Activated T-cell treated with anti-CD3 and anti-CD28 coated beads for 48 hours (primary cell): ENCODE measurements around the gene PTCD1.
"Not testable (repeated sequence)": the region's sequence is repeated elsewhere in the genome, so short reads cannot be mapped to it uniquely, and the experiment has no call there.

ENCODE experiments used
- DNase-seq: peaks from one replicate; pipeline ENCODE4 v3.0.0-alpha.2; 2020; ENCODE audit warnings: low read depth

Gene PTCD1

DNA sequence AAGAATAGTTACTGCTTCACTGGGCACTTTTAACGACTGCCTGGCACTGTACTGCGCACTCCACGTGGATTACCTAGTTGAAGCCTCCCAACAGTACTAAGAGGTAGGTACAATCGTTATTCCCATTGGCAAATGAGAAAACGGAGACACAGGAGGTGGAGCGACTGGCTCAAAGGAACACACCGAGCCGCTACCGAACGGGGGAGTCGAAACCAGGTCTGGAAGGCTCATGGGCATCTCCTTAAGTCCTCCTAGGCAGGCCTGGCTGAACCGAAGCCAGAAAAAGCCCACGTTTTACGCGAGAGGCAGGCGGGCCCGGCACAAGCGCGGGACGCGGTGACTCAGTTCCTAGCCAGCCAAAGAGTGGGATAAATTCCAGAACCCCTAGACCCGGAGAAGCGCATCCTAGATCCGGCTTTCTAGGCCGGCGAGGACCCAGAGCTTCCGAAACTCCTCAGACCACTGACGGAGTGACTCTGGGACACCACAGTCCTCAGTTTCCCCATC, 30.7 kb downstream of the PTCD1 start:
- peak; percentile 28 for DNase-seq

GRCh38 chr7:99406557-99406956, 32.0 kb downstream of the PTCD1 start:
- DNase-seq, result no peak

DNA sequence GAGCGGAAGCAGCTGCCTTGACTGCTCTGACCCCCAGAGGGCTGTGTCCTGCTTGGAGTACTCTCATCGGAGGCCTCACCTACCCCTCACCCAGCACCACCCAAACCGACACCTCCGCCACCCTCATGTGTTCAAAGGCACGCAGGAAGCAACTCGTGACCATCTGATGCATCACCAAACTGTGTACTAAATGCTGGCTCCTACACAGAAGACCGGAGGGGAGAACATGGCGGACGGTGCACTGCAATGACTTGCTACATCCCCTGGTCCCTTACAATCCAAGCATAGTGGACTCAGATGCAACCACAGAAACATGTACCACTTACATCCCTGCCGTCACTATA, 33.6 kb downstream of the PTCD1 start:
- DNase-seq, result no peak

- no peak for DNase-seq
Measured at GRCh38 chr7:99404235-99404976, 34.2 kb downstream of the PTCD1 start.

- DNase-seq, result no peak
Measured at GRCh38 chr7:99403764-99404163, 34.8 kb downstream of the PTCD1 start.

GRCh38 chr7:99402854-99403253, 35.7 kb downstream of the PTCD1 start:
- DNase-seq, result no peak

- DNase-seq, result no peak
Measured at GRCh38 chr7:99399597-99399996, 39.0 kb downstream of the PTCD1 start.

DNA sequence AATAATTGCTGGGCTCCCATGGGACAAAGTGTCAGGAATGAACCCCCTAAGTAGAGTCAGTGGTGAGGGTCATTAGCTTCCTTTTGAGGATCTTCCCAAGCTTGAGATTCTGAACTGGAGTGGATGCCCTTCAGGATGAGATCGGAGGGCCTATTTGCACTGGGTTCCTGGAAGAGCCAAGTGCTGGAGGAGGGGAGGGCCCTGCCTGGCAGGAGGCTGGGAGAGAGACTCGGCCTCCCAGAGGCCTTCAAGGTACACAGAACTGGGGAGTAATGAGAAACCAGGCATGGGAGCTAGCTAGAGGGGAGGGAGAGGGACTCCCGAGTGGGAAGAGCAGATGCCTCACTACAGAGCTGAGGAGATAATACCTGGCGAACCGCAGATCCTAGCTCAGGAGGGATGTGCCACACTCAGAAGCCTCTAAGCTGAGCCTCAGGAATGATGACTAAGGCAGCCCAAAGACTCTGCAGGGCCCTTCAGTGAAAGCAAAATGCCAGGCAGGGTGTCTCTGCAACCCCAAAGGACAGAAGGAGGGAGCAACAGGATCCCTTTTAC, 39.6 kb downstream of the PTCD1 start:
- DNase-seq, result no peak

DNA sequence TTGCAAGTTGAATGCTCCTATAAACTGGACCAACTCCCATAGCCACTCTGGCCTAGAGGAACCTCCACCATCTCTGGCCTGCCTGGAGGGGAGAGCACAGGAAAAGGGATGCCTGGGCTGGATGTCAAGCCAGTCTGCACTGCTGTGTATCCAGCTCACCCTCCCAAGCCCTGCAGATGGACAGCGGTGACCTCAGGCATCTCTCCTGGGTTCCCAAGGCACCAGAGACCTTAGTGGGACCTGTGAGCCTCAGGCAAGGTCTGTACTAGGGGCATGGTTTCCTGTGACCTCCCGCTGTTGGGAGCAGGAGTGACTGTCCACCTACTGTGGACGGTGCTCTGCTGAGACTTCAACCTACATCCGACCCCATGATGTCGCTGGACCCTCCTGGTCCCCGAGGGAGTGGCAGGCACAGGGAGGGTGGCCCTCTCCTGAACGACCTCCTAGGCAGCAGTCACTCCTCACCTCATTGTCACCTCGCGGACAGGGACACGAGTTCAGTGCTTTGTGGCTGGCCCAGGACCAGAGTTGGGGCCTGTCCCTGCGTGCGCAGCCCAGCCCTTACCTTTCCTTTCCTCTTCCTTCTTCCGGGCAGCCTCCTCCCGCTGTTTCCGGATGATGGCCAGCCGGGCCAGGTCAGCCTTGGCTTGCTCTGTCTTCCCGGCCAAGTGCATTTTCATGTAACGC, 41.2 kb downstream of the PTCD1 start:
- no peak for DNase-seq

DNA sequence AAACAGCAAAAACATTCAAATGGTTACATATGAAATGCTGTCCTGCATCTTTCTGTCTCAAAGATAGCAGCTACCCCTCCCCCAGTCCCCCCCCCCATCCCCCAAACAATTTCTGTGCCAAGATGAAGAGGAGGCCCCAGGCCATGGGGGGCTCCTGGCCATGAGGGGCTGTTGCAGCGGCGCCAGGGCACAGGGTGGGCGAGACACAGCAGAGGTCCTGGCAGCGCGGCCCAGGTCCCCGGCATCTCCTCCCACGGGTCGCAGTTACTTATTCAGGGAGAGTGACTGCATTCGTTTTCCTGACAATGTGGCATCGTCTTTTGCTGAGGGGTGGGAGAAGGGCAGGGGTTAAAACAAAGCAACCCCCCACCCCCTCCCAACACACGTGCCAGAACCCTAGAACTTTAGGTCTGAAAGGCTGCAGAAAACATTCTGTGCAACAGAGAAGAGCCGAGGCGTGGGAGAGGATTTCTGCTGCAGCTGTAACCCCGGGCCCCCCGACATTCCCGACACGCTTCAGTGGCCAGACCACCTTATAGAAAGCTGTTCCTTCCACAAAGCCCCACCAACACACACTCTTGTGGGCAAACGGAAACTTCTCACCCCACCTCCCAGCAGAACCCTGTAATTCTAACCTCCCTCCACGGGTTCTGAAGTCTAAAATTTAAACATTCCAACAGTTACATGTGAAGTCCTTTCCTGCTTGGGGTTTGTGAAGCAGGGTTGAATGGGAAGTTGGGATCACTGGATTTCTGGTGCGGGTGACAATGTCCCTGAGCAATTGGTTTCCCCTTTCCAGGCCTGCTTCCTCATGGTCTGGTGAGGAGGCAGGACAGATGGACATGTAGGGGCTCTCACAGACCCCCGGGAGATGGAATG, 41.9 kb downstream of the PTCD1 start:
- DNase-seq, result no peak

DNA sequence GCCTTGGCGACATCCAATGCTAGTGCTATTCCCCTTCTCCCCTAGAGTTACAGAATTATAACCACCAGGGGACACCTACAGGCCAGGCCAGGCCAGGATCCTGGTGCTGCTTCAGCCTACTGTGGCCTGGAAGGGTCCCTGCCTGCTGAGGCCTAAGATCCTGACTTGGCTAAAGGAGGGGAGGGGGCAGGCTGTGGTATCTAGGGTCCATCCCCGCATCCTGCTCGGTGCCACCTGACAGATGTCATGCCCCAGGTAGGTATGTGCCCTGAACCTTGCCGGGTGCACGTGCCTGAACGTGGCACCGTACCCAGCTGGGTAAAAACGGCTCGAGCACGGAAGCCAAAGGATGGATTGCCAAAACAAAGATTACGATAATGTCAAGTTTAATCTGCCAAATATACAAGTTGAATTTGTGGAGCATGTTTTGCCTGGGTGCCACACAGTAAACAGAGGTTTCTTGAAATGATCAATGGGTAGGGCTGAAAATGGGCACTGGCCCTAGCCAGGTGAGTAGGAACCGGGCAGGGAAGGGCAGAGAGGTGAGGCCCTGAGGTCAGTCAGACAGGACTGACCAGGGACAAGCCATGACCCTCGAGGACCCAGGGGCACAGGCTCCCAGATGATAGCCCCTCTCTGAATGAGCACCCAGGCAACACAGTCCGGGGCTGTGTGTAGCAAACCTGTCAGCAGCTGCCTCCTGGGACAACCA, 42.8 kb downstream of the PTCD1 start:
- no peak for DNase-seq

- no peak for DNase-seq
Measured at GRCh38 chr7:99394188-99394502, 44.5 kb downstream of the PTCD1 start.

DNA sequence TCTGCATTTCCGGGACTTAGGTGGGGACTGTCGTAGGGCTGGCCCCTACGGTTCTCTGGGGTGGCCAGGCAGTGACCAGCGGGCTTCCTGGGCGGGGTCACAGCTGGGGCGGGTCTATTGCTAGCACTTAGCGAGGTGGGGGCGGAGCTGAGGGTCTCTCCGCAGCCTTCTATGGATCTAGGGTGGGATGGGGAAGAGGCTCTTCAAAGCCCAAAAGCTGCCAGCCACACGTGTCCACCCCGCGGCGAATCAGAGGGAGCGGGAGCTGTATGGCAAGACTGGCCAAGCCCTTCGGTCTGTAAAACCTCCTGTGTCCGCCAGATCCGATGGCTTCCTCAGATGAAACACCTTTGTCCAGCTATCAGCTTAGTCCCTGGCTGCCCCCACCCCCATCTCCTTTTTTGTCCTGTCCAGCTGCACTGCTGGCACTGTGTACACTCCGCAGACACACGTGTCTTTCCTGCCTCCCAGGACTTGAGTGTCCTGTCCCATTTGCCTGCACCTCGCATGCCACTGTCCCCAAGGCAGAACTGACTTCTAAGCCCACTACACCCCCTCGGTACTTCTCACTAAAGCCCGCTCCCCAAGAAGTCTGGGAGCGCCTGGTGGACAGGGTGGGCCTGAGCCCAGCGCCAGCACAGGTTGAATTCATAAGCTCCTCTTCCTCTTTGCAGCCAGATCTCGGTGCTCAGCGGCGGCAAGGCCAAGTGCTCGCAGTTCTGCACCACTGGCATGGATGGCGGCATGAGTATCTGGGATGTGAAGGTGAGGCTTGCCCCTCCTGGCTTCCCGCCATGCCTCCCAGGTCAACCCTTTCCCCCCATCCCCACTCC, 45.0 kb downstream of the PTCD1 start:
- DNase-seq, result no peak

- peak; percentile 74 for DNase-seq
Measured at GRCh38 chr7:99392659-99393354, 45.8 kb downstream of the PTCD1 start.

- DNase-seq, result no peak
Measured at GRCh38 chr7:99392046-99392445, 46.6 kb downstream of the PTCD1 start.

GRCh38 chr7:99390941-99391602, 47.5 kb downstream of the PTCD1 start:
- DNase-seq, result no peak

DNA sequence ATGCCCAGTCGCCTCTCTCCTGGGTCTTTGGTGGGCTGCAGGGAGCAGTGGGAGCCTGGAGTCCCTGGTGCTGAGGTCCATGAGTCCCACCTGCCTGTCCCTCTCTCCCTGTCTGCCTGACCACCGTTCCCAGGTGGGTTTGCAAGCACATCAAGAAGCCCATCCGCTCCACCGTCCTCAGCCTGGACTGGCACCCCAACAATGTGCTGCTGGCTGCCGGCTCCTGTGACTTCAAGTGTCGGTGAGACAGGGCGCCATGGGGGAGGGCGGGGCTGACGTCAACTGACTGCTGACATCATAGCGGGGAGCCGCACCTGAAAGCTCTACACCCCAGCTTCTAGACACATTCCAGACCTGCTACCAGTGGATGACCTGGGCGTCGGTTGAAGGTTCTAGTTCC, 48.8 kb downstream of the PTCD1 start:
- DNase-seq, result no peak

DNA sequence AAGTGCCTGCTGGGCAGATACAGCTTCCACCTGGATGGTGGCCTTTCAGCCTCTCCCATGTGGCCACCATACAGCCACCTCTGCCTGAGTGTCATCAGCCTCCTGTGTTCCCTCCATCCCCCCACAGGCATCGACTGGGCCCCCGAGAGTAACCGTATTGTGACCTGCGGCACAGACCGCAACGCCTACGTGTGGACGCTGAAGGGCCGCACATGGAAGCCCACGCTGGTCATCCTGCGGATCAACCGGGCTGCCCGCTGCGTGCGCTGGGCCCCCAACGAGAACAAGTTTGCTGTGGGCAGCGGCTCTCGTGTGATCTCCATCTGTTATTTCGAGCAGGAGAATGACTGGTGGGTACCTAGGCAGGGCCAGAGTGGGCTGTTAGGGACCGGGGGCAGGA, 50.7 kb downstream of the PTCD1 start:
- DNase-seq, result no peak

- DNase-seq, result not testable (repeated sequence)
Measured at GRCh38 chr7:99387239-99387635, 51.4 kb downstream of the PTCD1 start.
